ENCODE results near the gene ZNF654.

ZNF654 gene

GRCh38 chr3:88041005-88041404 is 18.1 kb upstream of the ZNF654 start:
- H3K4me3 ChIP-seq (replicated peaks; ENCODE audit: insufficient read depth, low read length): no peak overlapping the region
- no peak overlapping the region for H3K27ac ChIP-seq (replicated peaks)
- no peak for TF ChIP-seq GABPA (IDR thresholded peaks at IDR 0.05; ENCODE audit: low read depth)
- TF ChIP-seq REST (IDR thresholded peaks at IDR 0.05; ENCODE audit: insufficient replicate concordance, low read depth): no peak
- TF ChIP-seq, protein P1, sequence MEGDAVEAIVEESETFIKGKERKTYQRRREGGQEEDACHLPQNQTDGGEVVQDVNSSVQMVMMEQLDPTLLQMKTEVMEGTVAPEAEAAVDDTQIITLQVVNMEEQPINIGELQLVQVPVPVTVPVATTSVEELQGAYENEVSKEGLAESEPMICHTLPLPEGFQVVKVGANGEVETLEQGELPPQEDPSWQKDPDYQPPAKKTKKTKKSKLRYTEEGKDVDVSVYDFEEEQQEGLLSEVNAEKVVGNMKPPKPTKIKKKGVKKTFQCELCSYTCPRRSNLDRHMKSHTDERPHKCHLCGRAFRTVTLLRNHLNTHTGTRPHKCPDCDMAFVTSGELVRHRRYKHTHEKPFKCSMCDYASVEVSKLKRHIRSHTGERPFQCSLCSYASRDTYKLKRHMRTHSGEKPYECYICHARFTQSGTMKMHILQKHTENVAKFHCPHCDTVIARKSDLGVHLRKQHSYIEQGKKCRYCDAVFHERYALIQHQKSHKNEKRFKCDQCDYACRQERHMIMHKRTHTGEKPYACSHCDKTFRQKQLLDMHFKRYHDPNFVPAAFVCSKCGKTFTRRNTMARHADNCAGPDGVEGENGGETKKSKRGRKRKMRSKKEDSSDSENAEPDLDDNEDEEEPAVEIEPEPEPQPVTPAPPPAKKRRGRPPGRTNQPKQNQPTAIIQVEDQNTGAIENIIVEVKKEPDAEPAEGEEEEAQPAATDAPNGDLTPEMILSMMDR (IDR thresholded peaks at IDR 0.05; ENCODE audit: insufficient read depth, low read length): no peak
- TF ChIP-seq SPI1 (IDR thresholded peaks at IDR 0.05; ENCODE audit: borderline replicate concordance, low read depth): no peak
- no peak for DNase-seq (ENCODE audit: low read depth in 1 of 2, low spot score in 1 of 2)
- no peaks in the 10 kb centered on the region for H3K27me3 ChIP-seq (ENCODE audit: insufficient read depth, poor library complexity, severe bottlenecking)

DNA sequence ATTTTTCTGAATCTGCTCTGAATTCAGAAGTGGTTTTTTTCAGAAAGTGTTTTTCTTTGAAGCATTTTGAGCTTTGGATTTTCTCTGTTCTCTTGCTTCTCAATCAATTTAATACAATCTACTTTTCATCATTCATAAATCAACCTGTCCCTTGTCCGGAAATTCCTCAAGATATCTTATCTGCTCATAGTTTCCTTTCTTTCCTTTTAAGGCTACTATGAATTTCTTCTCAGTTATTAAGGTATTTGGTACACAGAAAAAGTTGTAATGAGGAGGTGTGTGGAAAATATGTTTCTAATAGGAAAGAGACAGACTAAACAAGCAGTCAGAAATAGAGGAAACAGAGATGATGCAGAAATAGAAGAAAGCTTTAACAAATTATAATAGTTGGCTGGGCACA is 14.6 kb upstream of the ZNF654 start:
- no peak for DNase-seq (ENCODE audit: low read depth in 1 of 2, low spot score in 1 of 2)
- Histone ChIP-seq H3K27me3 (ENCODE audit: insufficient read depth, poor library complexity, severe bottlenecking) (no peaks in the 10 kb centered on the region), H3K4me3 (replicated peaks; ENCODE audit: insufficient read depth, low read length) (no peak overlapping the region), H3K27ac (replicated peaks) (no peak overlapping the region)
- TF ChIP-seq GABPA (IDR thresholded peaks at IDR 0.05; ENCODE audit: low read depth) (no peak), SPI1 (IDR thresholded peaks at IDR 0.05; ENCODE audit: borderline replicate concordance, low read depth) (no peak), POLR2AphosphoS5 (IDR thresholded peaks at IDR 0.05; ENCODE audit: low read depth) (no peak), REST (IDR thresholded peaks at IDR 0.05; ENCODE audit: insufficient replicate concordance, low read depth) (no peak)
- TF ChIP-seq, protein P1 (IDR thresholded peaks at IDR 0.05; ENCODE audit: insufficient read depth, low read length): no peak

DNA sequence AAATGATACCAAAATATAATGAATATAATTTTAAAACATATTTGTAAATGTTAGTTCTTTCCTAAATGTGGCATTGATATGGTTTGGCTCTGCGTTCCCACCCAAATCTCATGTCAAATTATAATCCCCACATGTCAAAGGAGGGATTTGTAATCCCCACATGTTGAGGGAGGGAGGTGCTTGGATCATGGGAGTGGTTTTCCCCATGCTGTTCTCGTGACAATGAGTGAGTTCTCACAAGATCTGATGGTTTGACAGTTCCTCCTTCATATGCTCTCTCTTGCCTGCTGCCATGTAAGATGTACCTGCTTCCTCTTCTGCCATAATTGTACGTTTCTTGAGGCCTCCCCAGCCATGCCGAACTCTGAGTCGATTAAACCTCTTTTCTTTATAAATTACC is 12.3 kb upstream of the ZNF654 start:
- H3K4me3 ChIP-seq (replicated peaks; ENCODE audit: insufficient read depth, low read length): no peak overlapping the region
- H3K27me3 ChIP-seq (ENCODE audit: insufficient read depth, poor library complexity, severe bottlenecking): no peaks in the 10 kb centered on the region
- peak in 1 of 2 experiments; percentile 9 for DNase-seq (ENCODE audit: low read depth in 1 of 2, low spot score in 1 of 2)
- no peak for TF ChIP-seq SPI1 (IDR thresholded peaks at IDR 0.05; ENCODE audit: borderline replicate concordance, low read depth)
- TF ChIP-seq GABPA (IDR thresholded peaks at IDR 0.05; ENCODE audit: low read depth): no peak
- TF ChIP-seq POLR2AphosphoS5 (IDR thresholded peaks at IDR 0.05; ENCODE audit: low read depth): no peak
- no peak for TF ChIP-seq REST (IDR thresholded peaks at IDR 0.05; ENCODE audit: insufficient replicate concordance, low read depth)
- TF ChIP-seq, protein P1 (IDR thresholded peaks at IDR 0.05; ENCODE audit: insufficient read depth, low read length): no peak
- H3K27ac ChIP-seq (replicated peaks): no peak overlapping the region
